Liver (tissue), 9 donors: ENCODE data around the gene PLVAP. TPM values are rescaled to one million over a fixed set of nuclear protein-coding genes. Genes with fewer than 3 reads are reported as not detected.

Experiments used
- DNase-seq: peaks from one replicate; pipeline ENCODE4 v3.0.0-alpha.2; 2017; ENCODE audit warnings: low spot score
- H3K27ac ChIP-seq, 2 donors: one replicate each; pipeline ENCODE4 v1.7.0; 2013; ENCODE audit warnings: inconsistent platforms in 2 of 2, low read length in 2 of 2, control low read depth in 1 of 2, low read depth in 1 of 2, mild to moderate bottlenecking in 1 of 2
- H3K27me3 ChIP-seq, 4 donors: one replicate each; pipeline versions ENCODE4 v1.6.1 to v1.7.0; 2013; ENCODE audit warnings: low read length in 3 of 4, inconsistent platforms in 1 of 4, mild to moderate bottlenecking in 1 of 4, moderate library complexity in 1 of 4; ENCODE audit not compliant: control insufficient read depth in 4 of 4, insufficient read depth in 4 of 4
- H3K36me3 ChIP-seq, 4 donors: one replicate each; pipeline versions ENCODE4 v1.6.1 to v1.7.0; 2013; ENCODE audit warnings: low read length in 3 of 4, mild to moderate bottlenecking in 3 of 4, low read depth in 1 of 4, moderate library complexity in 1 of 4; ENCODE audit not compliant: control insufficient read depth in 4 of 4, insufficient read depth in 3 of 4
- H3K4me1 ChIP-seq, 4 donors: one replicate each; pipeline versions ENCODE4 v1.6.1 to v1.7.0; 2013; ENCODE audit warnings: low read length in 3 of 4, mild to moderate bottlenecking in 3 of 4, moderate library complexity in 1 of 4; ENCODE audit not compliant: control insufficient read depth in 4 of 4, insufficient read depth in 4 of 4
- H3K4me3 ChIP-seq, 3 donors: one replicate each; pipeline versions ENCODE4 v1.6.1 to v1.7.0; 2013; ENCODE audit warnings: low read length in 3 of 3, control low read depth in 1 of 3, low read depth in 1 of 3, mild to moderate bottlenecking in 1 of 3
- H3K9ac ChIP-seq, 2 donors: one replicate each; pipeline ENCODE4 v1.7.0; 2013; ENCODE audit warnings: low read length in 2 of 2, mild to moderate bottlenecking in 2 of 2, moderate library complexity in 2 of 2, control low read depth in 1 of 2, low read depth in 1 of 2
- H3K9me3 ChIP-seq, 4 donors: one replicate each; pipeline versions ENCODE4 v1.6.1 to v1.7.0; 2013; ENCODE audit warnings: low read length in 3 of 4; ENCODE audit not compliant: control insufficient read depth in 4 of 4
- EGR1 ChIP-seq, 2 donors: IDR thresholded peaks; 2 replicates each; pipeline ENCODE4 v1.6.1; 2016 to 2018; ENCODE audit warnings: antibody characterized with exemption in 2 of 2, low read depth in 2 of 2
- FOXA1 ChIP-seq: IDR thresholded peaks from 2 replicates; pipeline ENCODE4 v1.6.1; 2016; ENCODE audit warnings: antibody characterized with exemption
- FOXA2 ChIP-seq: IDR thresholded peaks from 2 replicates; pipeline ENCODE4 v1.6.1; 2016; ENCODE audit warnings: antibody characterized with exemption
- GABPA ChIP-seq, 2 donors: IDR thresholded peaks in 1 of 2; conservative IDR thresholded peaks in 1 of 2; 2 replicates each; pipeline ENCODE4 v1.6.1; 2016; ENCODE audit warnings: antibody characterized with exemption in 2 of 2, mild to moderate bottlenecking in 1 of 2, moderate library complexity in 1 of 2
- HNF4A ChIP-seq, 2 donors: conservative IDR thresholded peaks; 2 replicates each; pipeline ENCODE4 v1.6.1; 2016; ENCODE audit warnings: antibody characterized with exemption in 2 of 2, mild to moderate bottlenecking in 2 of 2
- HNF4G ChIP-seq: IDR thresholded peaks from 2 replicates; pipeline ENCODE4 v1.6.1; 2016; ENCODE audit warnings: antibody characterized with exemption
- JUND ChIP-seq, 2 donors: IDR thresholded peaks; 2 replicates each; pipeline ENCODE4 v1.6.1; 2016; ENCODE audit warnings: antibody characterized with exemption in 2 of 2
- NR2F2 ChIP-seq: IDR thresholded peaks from 2 replicates; pipeline ENCODE4 v1.6.1; 2016; ENCODE audit warnings: antibody characterized with exemption
- RXRA ChIP-seq, 2 donors: IDR thresholded peaks; 2 replicates each; pipeline ENCODE4 v1.6.1; 2017 to 2018; ENCODE audit warnings: antibody characterized with exemption in 2 of 2, mild to moderate bottlenecking in 1 of 2
- SP1 ChIP-seq: IDR thresholded peaks from 2 replicates; pipeline ENCODE4 v1.6.1; 2018; ENCODE audit warnings: antibody characterized with exemption, mild to moderate bottlenecking
- TAF1 ChIP-seq: conservative IDR thresholded peaks from 2 replicates; pipeline ENCODE4 v1.6.1; 2016; ENCODE audit warnings: antibody characterized with exemption, mild to moderate bottlenecking
- YY1 ChIP-seq: IDR thresholded peaks from 2 replicates; pipeline ENCODE4 v1.6.1; 2016; ENCODE audit warnings: antibody characterized with exemption, mild to moderate bottlenecking
- WGBS: extraction: QIAGEN DNeasy Blood & Tissue Kit; methylation state at CpG from one replicate; pipeline ENCODE4 v1.1.7; 2013; 5-methylcytosine and 5-hydroxymethylcytosine counted together
- polyA plus RNA-seq, 2 donors: library from polyadenylated mRNA; stranded (reverse) in 1 of 2; unstranded in 1 of 2; fragments of 200-250 nt in 1 of 2; fragments of >200 nt in 1 of 2; fragmentation: Nextera tagmentation in 1 of 2; extraction: Ambion mirVana in 1 of 2; gene quantifications; one replicate each; pipeline versions ENCODE4 v1.2.1 to v1.2.3, GENCODE V29; 2013 to 2015
- total RNA-seq, 2 donors: library from RNA; depleted of rRNA; stranded (reverse); fragments of >200 nt; gene quantifications; one replicate each; pipeline ENCODE4 v1.2.3, GENCODE V29; 2014
- TF ChIP-seq, protein P1 (sequence below): IDR thresholded peaks from 2 replicates; pipeline ENCODE4 v1.6.1; 2016; ENCODE audit warnings: antibody characterized with exemption
- TF ChIP-seq, protein P2 (sequence below): IDR thresholded peaks from 2 replicates; pipeline ENCODE4 v1.6.1; 2016; ENCODE audit warnings: antibody characterized with exemption
- TF ChIP-seq, protein P3 (sequence below): IDR thresholded peaks from 2 replicates; pipeline ENCODE4 v1.6.1; 2016; ENCODE audit warnings: antibody characterized with exemption, mild to moderate bottlenecking
- donor health status: healthy.
- donor health status: healthy.
- donor health status: healthy.
- donor health status: healthy.
- donor health status: healthy.

The PLVAP gene, protein sequence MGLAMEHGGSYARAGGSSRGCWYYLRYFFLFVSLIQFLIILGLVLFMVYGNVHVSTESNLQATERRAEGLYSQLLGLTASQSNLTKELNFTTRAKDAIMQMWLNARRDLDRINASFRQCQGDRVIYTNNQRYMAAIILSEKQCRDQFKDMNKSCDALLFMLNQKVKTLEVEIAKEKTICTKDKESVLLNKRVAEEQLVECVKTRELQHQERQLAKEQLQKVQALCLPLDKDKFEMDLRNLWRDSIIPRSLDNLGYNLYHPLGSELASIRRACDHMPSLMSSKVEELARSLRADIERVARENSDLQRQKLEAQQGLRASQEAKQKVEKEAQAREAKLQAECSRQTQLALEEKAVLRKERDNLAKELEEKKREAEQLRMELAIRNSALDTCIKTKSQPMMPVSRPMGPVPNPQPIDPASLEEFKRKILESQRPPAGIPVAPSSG
- total RNA-seq (10 to 100 TPM in 1 of 2 donors, 1 to 10 TPM in 1; 7.4 to 11.8 TPM), polyA plus RNA-seq (1 to 10 TPM; 4.2 to 9.9 TPM)

DNA sequence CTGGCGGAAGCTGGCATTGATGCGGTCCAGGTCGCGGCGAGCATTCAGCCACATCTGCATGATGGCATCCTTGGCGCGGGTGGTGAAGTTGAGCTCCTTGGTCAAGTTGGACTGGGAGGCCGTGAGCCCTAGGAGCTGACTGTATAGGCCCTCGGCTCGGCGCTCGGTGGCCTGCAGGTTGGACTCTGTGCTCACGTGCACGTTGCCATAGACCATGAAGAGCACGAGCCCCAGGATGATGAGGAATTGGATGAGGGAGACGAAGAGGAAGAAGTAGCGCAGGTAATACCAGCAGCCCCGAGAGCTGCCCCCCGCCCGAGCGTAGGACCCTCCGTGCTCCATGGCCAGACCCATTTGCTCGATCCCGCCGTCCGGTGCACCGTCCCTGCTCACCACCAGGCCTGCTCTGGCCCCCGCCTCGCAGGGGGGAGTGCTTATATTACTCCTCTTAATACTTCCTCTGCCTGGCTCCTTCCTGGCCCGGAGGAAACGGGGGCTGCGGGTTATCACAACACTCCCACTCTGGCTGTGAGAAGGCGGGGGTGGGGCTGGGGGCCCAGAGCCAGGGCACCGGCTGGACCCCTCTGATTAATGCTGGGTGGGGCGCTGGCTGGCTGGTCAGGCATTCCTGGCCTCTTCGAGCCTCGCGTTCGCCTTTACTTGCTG is at the start of gene PLVAP:
Gene PLVAP, minus strand, starts transcription at position 408 of the 666 bp plus-strand sequence. Its CDS starts 54 bp downstream, at position 354.
- Histone ChIP-seq H3K4me3 (no peak within 1 kb of the TSS), H3K9me3 (no peaks in the 10 kb centered on the region), H3K27ac (no peak within 1 kb of the TSS), H3K27me3 (no peaks in the 10 kb centered on the region), H3K4me1 (peaks cover 0 to 3% (median 0%) of the 10 kb centered on the region in 4 donors), H3K9ac (no peak within 1 kb of the TSS), H3K36me3 (no peaks in the 10 kb centered on the region)
- TF ChIP-seq YY1 (no peak), NR2F2 (peak; percentile 86)
- 61% methylated on average over 39 of the region's 39 CpGs for WGBS
- peak; percentile 86 for DNase-seq

DNA sequence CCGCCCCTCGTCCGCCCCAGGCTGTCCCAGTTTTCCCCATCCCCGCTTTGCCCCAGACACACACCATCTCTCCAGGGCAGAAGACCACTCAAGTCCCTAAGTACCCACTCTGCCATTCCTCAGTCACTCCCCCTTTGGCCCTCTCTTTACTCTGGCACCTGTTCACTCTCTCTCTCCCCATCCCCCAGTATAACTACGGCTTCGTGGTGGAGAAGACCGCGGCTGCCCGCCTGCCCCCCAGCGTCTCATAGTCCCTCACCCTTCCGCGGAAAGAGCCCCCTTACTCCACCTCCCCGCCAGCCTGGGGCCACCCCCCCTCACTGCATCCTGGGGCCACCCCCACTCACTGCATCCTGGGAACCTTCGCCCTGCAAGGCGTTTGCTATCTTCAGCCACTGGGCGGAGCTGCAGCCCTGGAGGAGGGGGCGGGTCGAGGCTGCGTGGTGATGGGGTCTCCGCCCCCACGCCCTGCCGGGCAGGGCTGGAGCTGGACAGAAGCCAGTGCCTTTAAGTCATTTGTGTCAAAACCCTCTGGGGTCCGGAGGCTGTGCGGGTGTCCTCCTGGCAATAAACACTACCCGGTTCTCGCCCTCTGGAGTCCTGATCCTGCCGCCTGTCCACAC is 47.7 kb upstream of the PLVAP start:
- no peaks in the 10 kb centered on the region for H3K27me3 ChIP-seq
- H3K27ac ChIP-seq = no peak overlapping the region
- TF ChIP-seq JUND (IDR thresholded peaks at IDR 0.05) (no peak), SP1 (no peak), GABPA (IDR thresholded peaks at IDR 0.05 in 1 of 2, conservative IDR thresholded peaks at IDR 0.05 in 1 of 2) (no peak), FOXA2 (no peak), EGR1 (IDR thresholded peaks at IDR 0.05; ENCODE audit: low read depth in 2 of 2) (no peak), RXRA (IDR thresholded peaks at IDR 0.05) (no peak), HNF4G (no peak)
- TF ChIP-seq, protein P1, sequence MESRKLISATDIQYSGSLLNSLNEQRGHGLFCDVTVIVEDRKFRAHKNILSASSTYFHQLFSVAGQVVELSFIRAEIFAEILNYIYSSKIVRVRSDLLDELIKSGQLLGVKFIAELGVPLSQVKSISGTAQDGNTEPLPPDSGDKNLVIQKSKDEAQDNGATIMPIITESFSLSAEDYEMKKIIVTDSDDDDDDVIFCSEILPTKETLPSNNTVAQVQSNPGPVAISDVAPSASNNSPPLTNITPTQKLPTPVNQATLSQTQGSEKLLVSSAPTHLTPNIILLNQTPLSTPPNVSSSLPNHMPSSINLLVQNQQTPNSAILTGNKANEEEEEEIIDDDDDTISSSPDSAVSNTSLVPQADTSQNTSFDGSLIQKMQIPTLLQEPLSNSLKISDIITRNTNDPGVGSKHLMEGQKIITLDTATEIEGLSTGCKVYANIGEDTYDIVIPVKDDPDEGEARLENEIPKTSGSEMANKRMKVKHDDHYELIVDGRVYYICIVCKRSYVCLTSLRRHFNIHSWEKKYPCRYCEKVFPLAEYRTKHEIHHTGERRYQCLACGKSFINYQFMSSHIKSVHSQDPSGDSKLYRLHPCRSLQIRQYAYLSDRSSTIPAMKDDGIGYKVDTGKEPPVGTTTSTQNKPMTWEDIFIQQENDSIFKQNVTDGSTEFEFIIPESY = no peak
- no peak overlapping the region for H3K9ac ChIP-seq
- peaks cover 0 to 2% (median 0%) of the 10 kb centered on the region in 4 donors for H3K36me3 ChIP-seq
- WGBS = 54% methylated on average over 27 of the region's 27 CpGs
- DNase-seq = no peak
- no peak overlapping the region for H3K4me3 ChIP-seq
- peaks cover 0 to 6% (median 2%) of the 10 kb centered on the region in 4 donors for H3K4me1 ChIP-seq
- no peaks in the 10 kb centered on the region for H3K9me3 ChIP-seq

DNA sequence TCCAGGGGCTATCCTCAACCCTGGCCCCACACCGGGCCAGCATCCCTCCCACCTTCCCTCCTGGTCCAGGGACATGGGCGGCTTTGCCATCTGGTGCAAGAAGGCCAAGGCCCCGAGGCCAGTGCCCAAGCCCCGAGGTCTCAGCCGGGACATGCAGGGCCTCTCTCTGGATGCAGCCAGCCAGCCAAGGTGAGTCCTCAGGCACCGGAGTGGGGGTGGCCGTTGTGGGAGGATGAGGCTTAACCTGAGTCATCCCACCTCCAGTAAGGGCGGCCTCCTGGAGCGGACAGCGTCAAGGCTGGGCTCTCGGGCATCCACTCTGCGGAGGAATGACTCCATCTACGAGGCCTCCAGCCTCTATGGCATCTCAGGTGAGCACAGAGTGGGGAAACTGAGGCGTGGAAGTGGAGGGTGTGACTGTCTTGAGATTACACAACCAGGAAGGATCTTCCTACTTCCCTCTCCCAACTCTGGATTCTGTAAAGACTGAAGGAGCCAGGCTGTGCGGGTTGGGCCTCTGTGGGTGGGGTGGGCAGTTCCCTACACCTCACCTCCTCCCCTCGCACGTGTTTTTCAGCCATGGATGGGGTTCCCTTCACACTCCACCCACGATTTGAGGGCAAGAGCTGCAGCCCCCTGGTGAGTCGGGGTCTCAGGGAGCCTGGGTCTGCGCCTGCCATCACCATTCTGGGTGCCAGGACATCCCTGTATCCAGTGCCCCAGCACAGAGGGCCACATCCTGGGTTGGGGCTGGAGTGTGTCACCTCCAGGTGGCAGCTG is 46.5 kb upstream of the PLVAP start:
- no peak overlapping the region for H3K4me3 ChIP-seq
- peaks cover 0 to 13% (median 8%) of the 10 kb centered on the region in 4 donors for H3K4me1 ChIP-seq
- DNase-seq = no peak
- H3K9me3 ChIP-seq = no peaks in the 10 kb centered on the region
- H3K27ac ChIP-seq = no peak overlapping the region
- no peak overlapping the region for H3K9ac ChIP-seq
- WGBS = 95% methylated on average over 20 of the region's 20 CpGs
- H3K27me3 ChIP-seq = no peaks in the 10 kb centered on the region
- H3K36me3 ChIP-seq = peaks cover 0 to 2% (median 0%) of the 10 kb centered on the region in 4 donors
- TF ChIP-seq RXRA (IDR thresholded peaks at IDR 0.05) (no peak), EGR1 (IDR thresholded peaks at IDR 0.05; ENCODE audit: low read depth in 2 of 2) (no peak), SP1 (no peak), FOXA1 (no peak), TAF1 (no peak), JUND (IDR thresholded peaks at IDR 0.05) (no peak), HNF4A (conservative IDR thresholded peaks at IDR 0.05) (no peak), NR2F2 (no peak), HNF4G (no peak), GABPA (IDR thresholded peaks at IDR 0.05 in 1 of 2, conservative IDR thresholded peaks at IDR 0.05 in 1 of 2) (no peak)
- TF ChIP-seq, protein P1 = no peak
- TF ChIP-seq, protein P2, sequence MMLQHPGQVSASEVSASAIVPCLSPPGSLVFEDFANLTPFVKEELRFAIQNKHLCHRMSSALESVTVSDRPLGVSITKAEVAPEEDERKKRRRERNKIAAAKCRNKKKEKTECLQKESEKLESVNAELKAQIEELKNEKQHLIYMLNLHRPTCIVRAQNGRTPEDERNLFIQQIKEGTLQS = no peak
- TF ChIP-seq, protein P3, sequence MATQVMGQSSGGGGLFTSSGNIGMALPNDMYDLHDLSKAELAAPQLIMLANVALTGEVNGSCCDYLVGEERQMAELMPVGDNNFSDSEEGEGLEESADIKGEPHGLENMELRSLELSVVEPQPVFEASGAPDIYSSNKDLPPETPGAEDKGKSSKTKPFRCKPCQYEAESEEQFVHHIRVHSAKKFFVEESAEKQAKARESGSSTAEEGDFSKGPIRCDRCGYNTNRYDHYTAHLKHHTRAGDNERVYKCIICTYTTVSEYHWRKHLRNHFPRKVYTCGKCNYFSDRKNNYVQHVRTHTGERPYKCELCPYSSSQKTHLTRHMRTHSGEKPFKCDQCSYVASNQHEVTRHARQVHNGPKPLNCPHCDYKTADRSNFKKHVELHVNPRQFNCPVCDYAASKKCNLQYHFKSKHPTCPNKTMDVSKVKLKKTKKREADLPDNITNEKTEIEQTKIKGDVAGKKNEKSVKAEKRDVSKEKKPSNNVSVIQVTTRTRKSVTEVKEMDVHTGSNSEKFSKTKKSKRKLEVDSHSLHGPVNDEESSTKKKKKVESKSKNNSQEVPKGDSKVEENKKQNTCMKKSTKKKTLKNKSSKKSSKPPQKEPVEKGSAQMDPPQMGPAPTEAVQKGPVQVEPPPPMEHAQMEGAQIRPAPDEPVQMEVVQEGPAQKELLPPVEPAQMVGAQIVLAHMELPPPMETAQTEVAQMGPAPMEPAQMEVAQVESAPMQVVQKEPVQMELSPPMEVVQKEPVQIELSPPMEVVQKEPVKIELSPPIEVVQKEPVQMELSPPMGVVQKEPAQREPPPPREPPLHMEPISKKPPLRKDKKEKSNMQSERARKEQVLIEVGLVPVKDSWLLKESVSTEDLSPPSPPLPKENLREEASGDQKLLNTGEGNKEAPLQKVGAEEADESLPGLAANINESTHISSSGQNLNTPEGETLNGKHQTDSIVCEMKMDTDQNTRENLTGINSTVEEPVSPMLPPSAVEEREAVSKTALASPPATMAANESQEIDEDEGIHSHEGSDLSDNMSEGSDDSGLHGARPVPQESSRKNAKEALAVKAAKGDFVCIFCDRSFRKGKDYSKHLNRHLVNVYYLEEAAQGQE = no peak
